HG03378 (cell line): Measurements from ENCODE around the gene KRT9.
"Not testable (repeated sequence)": the region's sequence is repeated elsewhere in the genome, so short reads cannot be mapped to it uniquely, and the experiment has no call there.

Source experiments
- ATAC-seq: cut with Tn5 transposase; IDR thresholded peaks from one replicate; pipeline ENCODE4 v1.9.1; 2021; ENCODE audit warnings: mild to moderate bottlenecking, moderate library complexity; ENCODE audit not compliant: unreplicated experiment

KRT9 gene

DNA sequence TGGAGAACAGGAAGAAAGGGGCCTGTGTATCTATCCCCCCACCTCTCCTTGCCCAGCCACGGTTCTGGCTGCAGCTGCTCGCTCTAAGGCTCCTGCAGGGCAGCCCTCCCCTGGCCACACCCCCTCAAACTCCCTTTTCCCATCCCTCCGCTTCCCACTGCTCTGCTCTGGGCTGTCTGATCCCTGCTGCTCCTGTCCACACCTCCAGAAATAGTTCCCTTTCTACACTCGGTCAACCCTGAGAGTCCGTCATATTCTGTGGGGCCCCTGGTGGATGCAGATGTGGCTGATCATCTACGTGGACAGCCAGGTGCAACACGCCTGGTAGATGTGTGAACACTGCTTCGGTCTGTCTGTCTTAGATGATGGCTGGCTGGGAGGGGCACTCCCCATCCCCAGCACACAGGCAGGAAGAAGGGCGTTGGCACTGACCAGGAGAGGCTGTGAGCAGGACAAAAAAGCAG, 24.4 kb downstream of the KRT9 start:
- ATAC-seq = no peak

DNA sequence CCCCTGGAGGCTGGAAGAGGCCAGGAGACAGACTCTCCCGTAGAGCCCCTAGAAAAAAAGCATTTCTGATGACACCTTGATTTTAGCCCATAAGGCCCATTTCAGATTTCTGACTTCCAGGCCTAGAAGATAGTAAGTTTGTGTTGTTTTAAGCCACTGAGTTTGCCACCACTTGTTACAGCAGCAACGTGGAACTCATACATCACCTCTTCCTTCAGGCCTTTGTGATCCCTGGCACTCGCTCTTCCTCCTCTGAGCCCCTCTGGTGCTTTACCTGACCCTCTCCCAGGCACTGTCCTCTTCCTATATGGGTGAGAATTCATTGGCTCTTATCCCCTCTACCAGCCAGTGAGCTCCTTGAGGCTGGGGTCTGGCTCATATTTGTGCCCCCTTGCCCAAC, 25.0 kb downstream of the KRT9 start:
- ATAC-seq = no peak

DNA sequence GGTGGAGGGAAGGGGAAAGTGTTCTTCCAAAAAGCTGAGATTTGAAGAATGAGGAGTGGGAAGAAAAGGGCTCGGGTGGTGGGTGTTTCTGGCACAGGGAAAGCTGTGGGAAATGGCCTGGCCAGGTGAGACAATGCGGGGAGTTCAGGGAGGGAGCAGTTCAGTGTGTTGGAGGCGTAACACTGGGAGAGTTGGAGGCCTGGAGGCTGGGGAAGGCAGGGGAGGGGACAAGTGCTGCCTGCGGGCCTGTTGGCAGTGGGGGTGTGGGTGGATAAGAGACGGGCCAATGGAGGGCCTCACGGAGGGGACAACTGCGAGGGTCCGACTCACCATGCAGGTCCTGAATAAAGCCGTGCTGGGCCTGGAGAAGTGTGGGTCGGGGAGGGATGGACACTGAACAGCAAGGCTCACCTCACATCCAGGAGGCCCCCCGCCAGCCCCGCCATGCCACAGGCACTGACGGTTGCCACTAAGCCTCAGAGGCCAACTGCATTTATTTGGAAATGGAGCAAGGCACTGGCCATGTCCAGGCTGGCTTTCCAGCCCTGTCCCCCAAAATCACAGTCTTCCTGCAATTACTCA, 25.9 kb downstream of the KRT9 start:
- no peak for ATAC-seq

DNA sequence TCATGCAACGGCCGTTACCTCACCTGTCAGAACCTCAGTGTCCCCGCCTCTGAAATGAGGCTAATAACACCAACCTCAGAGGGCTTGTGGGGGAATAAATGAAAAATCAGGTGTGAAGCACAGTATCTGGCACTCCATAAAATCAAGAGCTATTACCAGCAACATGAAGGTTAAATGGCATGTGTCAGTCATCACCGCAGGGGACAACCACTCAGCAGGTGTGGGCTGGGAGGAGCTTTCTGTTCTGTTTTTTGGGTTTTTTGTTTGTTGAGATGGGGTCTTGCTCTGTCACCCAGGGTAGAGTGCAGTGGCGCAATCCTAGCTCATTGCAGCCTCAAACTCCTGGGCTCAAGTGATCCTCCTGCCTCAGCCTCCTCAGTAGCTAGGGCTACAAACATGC, 26.9 kb downstream of the KRT9 start:
- no peak for ATAC-seq

DNA sequence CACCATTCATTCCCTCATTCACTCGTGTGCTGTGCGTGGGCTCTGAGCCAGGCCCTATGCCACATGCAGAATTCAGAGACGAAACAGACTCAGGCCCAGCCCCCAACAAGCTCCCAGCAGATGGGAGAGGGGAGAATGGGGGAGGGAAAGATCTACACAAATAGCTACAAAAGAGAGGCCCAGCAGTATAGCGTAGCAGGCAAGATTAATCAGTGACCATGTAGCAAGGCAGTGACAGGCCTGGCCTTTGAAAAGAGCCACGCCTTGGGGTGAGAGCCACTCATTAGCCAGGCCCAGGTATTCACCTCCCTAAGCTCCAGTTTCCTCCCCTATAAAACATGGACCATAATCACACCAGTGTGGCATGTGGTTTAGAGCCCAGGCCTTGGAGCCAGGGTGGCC, 27.4 kb downstream of the KRT9 start:
- ATAC-seq = no peak

DNA sequence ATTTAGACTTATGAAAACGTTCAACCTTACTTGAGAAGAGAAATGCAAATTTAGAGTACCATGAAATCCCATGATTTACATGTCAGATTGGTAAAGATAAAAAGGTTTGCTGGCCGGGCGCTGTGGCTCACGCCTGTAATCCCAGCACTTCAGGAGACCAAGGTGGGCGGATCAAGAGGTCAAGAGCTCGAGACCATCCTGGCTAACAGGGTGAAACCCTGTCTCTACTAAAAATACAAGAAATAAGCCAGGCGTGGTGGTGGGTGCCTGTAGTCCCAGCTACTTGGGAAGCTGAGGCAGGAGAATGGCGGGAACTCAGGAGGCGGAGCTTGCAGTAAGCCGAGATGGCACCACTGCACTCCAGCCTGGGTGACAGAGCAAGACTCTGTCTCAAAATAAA, 29.1 kb downstream of the KRT9 start:
- not testable (repeated sequence) for ATAC-seq

DNA sequence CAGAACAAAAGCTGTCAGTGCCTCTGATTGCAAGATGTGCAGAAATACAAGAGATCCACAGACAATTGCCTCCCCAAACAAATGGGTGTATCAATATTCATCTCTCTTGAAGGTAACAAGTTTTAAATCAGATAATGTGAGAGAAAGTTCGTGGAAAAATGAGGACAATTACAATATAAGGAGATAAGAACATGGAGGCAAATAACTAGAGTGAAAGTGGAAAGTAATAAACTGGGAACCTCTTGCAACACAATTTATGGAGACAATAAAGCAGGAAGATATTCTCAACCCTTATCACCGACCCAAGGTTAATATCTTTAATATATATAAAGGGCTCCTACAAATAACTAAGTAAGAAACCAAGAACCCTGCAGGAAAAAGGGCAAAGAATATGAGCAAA, 29.5 kb downstream of the KRT9 start:
- ATAC-seq = no peak

DNA sequence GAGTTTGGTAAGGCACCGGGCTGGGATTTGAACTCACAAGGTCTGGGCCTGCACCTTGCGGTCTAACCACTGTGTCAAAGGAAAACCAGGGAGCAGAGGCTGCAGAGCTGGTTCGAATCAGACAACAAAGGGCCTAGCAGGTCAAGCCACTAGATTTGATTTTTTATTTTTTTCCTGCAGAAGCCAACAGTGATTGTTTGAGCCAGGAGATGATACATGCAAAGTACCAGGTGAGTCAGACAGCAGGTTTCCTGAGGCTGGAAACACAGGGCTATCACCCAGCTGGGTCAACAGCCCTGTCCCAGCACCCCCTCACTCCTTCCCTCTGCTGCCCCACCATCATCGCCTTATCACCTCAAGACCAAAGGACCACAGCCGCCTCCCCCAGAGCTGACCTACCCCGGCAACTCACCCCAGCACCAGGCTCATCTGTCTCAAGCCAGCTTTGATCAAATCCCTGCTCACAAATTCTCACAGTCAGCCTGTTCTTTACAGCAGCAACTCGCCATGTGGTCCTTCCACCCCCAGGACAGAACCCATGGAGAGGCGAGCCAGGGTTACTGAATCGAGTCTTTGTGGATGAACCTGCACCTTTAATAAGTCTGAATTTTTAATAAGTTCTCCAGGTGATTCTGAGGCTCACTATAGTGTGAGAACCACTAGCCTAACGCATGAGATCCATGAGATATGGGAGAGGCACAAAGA, 30.8 kb downstream of the KRT9 start:
- ATAC-seq = no peak

DNA sequence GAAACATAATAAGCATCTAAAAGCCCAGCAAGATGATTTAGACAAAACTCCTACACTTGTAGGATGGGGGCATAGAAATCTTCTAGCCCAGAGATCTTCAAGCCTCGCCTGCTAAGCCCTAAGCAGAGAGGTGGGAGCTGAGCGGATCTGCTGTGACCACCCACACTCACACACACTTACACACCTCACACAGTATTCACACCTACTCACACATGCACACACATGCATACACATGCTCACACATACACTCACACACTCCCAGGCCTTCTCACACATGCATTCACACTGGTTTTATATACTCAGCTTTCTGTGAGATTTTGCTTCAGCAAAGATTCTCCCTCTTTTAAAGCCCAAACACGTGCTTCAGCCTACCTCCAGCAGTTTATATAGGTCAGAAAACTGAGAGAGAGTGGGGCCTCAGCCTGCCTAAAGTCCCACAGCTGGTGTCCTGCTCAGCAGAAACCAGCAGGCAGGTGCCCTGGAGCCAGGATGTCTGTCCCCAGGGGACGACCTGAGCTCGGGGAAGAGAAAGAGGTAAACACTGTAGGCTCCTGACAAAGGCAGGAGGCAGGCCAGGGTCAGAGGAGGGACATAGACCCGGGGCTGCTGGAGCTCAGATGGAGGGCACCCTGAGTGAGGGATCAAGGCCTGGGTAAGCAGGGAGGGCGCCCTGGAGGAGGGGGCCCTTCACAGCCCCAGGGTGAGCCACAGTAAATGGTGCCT, 31.7 kb downstream of the KRT9 start:
- ATAC-seq = no peak

DNA sequence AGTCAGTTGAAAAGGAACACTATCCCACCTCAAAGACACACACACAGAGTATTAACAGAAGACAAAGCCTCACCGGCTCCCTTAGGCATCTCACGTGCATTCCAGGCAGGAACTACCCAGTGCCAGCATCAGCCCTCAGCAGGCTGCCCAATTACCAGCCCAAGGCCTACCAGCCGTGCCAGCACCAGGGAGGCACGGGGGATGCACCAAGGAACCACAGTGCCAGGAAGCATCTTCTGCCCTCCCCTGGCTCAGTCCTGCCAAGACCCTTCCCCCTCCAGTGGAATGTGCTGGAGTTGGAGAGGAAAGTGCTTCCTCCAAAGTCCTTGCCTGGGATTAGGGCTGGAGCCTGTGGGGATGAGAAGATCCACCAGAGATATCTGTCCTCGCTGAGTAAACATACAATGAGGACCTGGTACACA, 32.8 kb downstream of the KRT9 start:
- no peak for ATAC-seq

DNA sequence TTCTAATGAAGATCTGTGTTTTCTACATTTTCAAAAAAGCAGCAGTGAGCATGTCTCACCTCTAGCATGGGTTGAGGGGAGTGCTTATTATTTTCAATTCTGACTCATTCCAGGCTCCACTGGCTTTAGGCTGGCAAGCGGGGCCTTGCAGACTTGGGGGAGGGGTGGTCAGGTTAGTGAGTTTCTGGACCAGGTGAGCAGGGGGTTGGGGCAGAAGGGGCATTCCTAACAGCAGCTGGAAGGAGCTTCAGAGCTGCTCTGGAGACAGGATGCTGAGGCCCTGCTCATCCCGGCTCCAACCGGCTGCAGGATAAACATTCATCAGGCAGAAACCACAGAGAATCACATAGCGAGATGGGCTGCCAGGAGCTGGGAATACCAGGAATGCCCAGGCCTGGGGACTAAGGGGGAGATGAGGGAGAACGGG, 33.3 kb downstream of the KRT9 start:
- no peak for ATAC-seq

DNA sequence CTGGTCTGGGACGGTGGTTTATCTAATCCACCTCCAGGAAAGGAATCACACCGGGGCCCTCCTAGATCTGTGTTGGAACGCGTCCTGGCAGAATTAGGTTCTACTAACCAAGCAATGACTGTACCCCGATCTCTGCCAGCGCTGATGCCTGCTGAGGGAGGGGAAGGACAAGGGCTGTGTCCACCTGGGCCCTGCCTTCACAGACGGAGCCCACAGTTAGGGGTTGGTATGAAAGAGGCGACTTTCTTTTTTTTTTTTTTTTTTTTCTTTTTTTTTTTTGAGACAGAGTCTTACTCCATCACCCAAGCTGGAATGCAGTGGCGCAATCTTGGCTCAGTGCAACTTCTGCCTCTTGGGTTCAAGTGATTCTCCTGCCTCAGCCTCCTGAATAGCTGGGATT, 33.9 kb downstream of the KRT9 start:
- ATAC-seq = no peak

DNA sequence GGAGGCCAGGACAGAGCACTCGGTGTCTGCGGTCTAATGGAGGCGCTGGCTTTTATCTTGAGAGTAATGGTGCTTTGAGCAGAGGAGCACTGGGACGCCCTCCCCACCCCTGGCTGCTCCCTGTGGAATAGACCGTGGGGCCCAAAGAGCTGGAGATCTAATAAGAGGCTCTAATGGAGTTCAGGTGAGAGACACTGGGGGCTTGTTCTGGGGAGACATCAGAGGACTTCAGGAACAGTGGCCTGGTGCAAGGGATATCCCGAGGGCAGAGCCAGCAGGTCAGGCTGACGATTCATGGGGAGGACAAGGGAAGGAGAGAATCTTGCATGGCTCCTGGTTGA, 34.3 kb downstream of the KRT9 start:
- ATAC-seq = no peak

DNA sequence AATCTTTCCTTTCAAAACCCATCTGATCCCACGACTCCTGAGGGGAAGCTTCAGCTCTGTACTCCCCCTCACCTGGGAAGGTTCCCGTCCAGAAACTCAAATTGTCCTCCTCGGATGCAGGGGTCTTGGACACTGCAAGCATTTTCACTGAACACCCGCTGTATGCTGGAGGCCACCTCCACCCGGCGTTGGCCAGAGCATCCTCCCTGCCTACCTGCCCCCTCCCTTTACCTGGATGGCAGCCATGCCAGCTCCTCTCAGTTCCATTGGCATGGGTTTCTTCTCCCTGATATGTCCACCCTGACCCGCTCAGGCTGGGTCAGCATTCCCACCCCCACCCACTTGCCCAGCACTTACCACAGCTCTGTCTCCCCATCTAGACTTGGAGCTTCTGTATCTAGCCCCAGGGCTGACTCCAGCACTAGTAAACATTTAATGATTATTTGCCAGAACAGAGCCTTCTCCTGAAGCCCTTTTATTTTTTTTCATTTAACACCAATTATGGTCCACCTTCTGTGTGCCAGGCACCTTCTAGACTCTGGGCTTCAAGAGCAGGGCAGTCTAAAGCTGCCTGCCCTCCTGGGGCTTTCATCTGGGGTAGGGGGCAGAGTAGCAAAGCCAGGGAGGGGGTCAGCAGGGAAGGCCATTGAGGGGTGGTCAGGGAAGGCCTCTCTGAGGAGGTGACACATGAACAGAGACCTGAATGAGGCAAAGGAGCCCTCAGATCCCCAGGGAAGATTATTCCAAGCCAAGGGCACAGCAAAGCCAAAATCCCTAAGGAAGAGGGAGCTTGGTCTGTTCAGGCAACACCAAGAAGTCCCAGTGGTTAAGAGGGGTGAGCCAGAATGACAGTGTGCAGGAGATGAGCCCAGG, 34.9 kb downstream of the KRT9 start:
- ATAC-seq = no peak

DNA sequence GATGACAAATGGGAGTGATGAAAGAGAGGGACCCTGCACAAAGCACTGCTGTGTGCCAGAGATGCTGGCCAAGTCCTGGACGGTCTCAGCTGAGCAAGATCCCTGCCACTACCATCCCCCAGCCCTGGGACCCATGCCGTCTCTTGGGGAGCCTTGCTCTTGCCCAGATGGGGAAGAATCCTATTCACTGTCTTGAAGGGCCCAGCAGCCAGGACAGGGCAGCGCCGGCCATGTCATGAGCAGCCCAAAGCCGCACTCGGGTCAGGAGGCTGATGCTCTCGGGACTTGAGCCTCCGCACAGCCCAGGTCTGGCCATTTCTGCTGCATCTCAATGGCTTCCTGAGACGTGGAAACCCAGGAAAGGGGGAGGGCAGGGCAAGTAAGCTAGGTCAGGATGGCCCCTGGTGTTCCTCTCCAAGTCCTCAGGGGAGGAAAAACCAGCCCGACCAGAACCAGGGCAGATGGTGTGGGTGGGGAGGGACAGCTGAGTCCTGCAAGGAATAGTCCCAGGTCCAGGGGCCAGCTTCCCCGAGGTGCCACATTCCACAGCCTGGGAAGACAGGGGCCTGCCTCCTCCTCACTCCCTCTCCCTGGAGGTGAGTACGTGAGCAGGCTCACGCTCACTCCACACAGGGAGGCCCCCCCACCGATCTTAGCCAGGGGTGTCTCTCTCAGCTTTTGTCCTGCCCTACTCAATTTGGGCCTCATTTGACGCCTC, 35.9 kb downstream of the KRT9 start:
- ATAC-seq = no peak

DNA sequence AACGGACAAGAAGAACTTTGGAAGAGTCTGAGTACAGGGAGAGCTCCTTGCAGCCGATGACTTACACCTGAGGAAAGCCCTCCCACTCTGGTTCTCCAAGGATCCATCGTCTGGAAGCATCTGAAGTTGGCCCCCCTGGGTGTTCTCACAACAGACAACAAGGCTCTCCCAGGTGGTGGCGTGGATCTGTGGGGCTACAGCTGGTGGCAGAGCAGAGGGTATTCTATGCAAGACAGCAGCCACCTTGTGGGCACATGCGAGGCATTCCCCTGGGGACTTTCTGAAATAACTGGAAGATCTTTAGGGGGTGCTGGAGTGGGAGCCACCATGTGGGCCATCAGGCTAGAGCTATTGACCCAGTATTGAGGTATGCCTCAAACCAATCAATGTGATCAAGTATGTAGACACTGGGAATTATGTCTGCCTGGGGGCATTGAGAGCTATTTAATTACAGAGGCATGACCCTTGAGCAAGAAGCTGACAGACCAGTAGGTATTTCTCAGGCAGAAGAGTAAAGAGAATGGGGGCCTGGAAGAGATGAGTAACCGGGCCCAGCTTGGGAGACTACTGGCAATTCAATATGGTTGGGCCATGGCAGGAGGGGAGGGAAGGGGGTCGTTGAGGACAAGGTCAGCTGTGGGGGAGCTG, 36.8 kb downstream of the KRT9 start:
- no peak for ATAC-seq

DNA sequence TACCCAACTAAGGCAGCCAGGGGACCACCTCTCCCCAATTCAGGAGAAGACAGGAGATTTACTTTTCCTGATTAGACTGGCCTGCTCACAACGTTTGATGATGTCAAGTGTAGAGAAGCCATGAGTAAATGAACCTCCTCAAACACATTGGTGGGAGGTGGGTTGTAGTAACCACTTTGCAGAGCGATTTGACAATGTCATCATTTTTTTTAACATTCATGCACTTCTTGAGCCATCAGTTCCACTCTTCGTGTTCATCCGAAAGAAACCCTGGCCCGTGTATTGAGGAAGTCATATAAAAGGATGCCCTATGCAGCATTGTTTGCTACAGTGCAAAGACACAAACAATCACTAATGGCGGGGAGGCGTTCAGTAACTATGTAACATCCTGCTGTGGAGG, 38.2 kb downstream of the KRT9 start:
- ATAC-seq = no peak

DNA sequence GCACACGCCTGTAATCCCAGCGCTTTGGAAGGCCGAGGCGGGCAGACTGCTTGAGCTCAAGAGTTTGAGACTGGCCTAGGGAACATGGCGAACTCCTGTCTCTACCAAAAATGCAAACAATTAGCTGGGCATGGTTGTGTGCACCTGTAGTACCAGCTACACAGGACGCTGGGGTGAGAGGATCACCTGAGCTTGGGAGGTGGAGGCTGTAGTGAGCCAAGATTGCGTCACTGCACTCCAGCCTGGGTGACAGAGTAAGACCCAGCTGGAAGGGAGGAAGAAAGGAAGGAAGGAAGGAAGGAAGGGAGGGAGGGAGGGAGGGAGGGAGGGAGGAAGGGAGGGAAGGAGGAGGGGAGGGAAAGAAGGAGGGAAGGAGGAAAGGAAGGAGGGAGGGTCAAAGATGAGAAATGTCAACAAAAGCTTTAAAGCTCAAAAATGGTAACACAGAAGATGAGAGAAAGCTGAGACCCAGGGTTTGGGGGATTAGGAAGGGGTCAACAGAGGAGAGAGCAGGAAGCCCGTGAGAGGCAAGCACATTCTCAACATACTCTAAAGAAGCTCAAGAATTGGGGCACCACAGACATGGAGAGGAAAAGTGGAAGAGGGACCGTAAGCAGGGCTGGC, 38.8 kb downstream of the KRT9 start:
- ATAC-seq = no peak

DNA sequence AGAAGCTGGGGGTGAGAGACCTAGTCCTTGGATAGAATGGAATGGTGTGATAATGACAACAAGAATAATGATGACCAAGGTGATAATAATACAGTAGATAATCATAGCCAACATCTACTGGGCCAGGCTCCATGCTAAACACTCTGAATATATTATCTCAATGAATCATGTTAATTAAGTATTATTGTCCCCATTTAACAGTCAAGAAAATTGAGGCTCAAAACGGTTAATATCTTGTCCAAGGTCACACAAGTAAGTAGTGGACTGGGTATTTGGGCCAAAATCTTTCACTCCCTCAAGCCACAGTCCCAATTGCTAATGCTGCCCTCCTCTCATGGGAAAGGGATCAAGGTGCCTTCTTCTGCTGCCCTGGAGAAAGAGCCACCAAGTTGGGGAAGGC, 39.9 kb downstream of the KRT9 start:
- no peak for ATAC-seq
